Measurements from ENCODE around the gene CCDC149.

Gene CCDC149

GRCh38 chr4:24865401-24865800 is 47.4 kb downstream of the CCDC149 start:
- Mint-ChIP-seq H3K36me3 (ENCODE audit: low read depth) (peaks cover 70% of the 10 kb centered on the region), H3K4me1 (no peaks in the 10 kb centered on the region), H3K27ac (no peak overlapping the region), H3K4me3 (no peak overlapping the region), H3K27me3 (ENCODE audit: low read depth) (no peaks in the 10 kb centered on the region), H3K9me3 (peaks cover 35% of the 10 kb centered on the region)
- TF ChIP-seq CTCF (IDR thresholded peaks at IDR 0.05; ENCODE audit: unreplicated experiment in 3 of 3): no peak

GRCh38 chr4:24863799-24864198 is 49.0 kb downstream of the CCDC149 start:
- no peaks in the 10 kb centered on the region for H3K27me3 Mint-ChIP-seq (ENCODE audit: low read depth)

GRCh38 chr4:24862073-24862751 is 50.6 kb downstream of the CCDC149 start:
- Mint-ChIP-seq H3K9me3 (peaks cover 40% of the 10 kb centered on the region), H3K4me3 (no peak overlapping the region), H3K27ac (peak overlapping the region in 2 of 3 experiments; percentile 16 to 68), H3K4me1 (peaks cover 19% of the 10 kb centered on the region), H3K36me3 (ENCODE audit: low read depth) (peaks cover 66% of the 10 kb centered on the region), H3K27me3 (ENCODE audit: low read depth) (no peaks in the 10 kb centered on the region)
- no peak for TF ChIP-seq CTCF (IDR thresholded peaks at IDR 0.05; ENCODE audit: unreplicated experiment in 3 of 3)

More at GRCh38 chr4:24863799-24864198, 49.0 kb downstream of the CCDC149 start:
- no peak overlapping the region for H3K27ac Mint-ChIP-seq
- peaks cover 3% of the 10 kb centered on the region for H3K4me1 Mint-ChIP-seq
- peaks cover 76% of the 10 kb centered on the region for H3K36me3 Mint-ChIP-seq (ENCODE audit: low read depth)
- peaks cover 40% of the 10 kb centered on the region for H3K9me3 Mint-ChIP-seq
- H3K4me3 Mint-ChIP-seq: no peak overlapping the region
- no peak for TF ChIP-seq CTCF (IDR thresholded peaks at IDR 0.05; ENCODE audit: unreplicated experiment in 3 of 3)

- Mint-ChIP-seq H3K4me1 (peaks cover 27% of the 10 kb centered on the region), H3K27me3 (ENCODE audit: low read depth) (no peaks in the 10 kb centered on the region), H3K4me3 (peak overlapping the region in 1 of 3 experiments; percentile 2), H3K27ac (peak overlapping the region; percentile 71 to 90 (median 75)), H3K36me3 (ENCODE audit: low read depth) (peaks cover 47% of the 10 kb centered on the region), H3K9me3 (peaks cover 19% of the 10 kb centered on the region)
- TF ChIP-seq CTCF (IDR thresholded peaks at IDR 0.05; ENCODE audit: unreplicated experiment in 3 of 3): no peak
Measured at GRCh38 chr4:24858550-24858949, 54.3 kb downstream of the CCDC149 start.

- peaks cover 44% of the 10 kb centered on the region for H3K36me3 Mint-ChIP-seq (ENCODE audit: low read depth)
- H3K4me3 Mint-ChIP-seq: peak overlapping the region in 1 of 3 experiments; percentile 2
- TF ChIP-seq CTCF (IDR thresholded peaks at IDR 0.05; ENCODE audit: unreplicated experiment in 3 of 3): no peak
- peaks cover 18% of the 10 kb centered on the region for H3K9me3 Mint-ChIP-seq
- peaks cover 27% of the 10 kb centered on the region for H3K4me1 Mint-ChIP-seq
- no peaks in the 10 kb centered on the region for H3K27me3 Mint-ChIP-seq (ENCODE audit: low read depth)
- peak overlapping the region; percentile 71 to 90 (median 75) for H3K27ac Mint-ChIP-seq
Measured at GRCh38 chr4:24858026-24858425, 54.8 kb downstream of the CCDC149 start.

- Mint-ChIP-seq H3K27me3 (ENCODE audit: low read depth) (no peaks in the 10 kb centered on the region), H3K36me3 (ENCODE audit: low read depth) (peaks cover 33% of the 10 kb centered on the region), H3K27ac (peak overlapping the region in 2 of 3 experiments; percentile 75 to 90), H3K4me3 (no peak overlapping the region), H3K9me3 (peaks cover 13% of the 10 kb centered on the region), H3K4me1 (peaks cover 36% of the 10 kb centered on the region)
- TF ChIP-seq CTCF (IDR thresholded peaks at IDR 0.05; ENCODE audit: unreplicated experiment in 3 of 3): no peak
Measured at GRCh38 chr4:24856586-24856985, 56.3 kb downstream of the CCDC149 start.
